ENCODE results near the gene ARHGAP15.

ARHGAP15 gene

GRCh38 chr2:143157001-143157400 is 27.8 kb downstream of the ARHGAP15 start:
- DNase-seq (ENCODE audit: low read depth) = no peak
- no peak overlapping the region for H3K4me3 ChIP-seq (ENCODE audit: control insufficient read depth, low read depth, low read length)
- TF ChIP-seq, protein P1, sequence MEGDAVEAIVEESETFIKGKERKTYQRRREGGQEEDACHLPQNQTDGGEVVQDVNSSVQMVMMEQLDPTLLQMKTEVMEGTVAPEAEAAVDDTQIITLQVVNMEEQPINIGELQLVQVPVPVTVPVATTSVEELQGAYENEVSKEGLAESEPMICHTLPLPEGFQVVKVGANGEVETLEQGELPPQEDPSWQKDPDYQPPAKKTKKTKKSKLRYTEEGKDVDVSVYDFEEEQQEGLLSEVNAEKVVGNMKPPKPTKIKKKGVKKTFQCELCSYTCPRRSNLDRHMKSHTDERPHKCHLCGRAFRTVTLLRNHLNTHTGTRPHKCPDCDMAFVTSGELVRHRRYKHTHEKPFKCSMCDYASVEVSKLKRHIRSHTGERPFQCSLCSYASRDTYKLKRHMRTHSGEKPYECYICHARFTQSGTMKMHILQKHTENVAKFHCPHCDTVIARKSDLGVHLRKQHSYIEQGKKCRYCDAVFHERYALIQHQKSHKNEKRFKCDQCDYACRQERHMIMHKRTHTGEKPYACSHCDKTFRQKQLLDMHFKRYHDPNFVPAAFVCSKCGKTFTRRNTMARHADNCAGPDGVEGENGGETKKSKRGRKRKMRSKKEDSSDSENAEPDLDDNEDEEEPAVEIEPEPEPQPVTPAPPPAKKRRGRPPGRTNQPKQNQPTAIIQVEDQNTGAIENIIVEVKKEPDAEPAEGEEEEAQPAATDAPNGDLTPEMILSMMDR (IDR thresholded peaks at IDR 0.05; ENCODE audit: control insufficient read depth, insufficient read depth, low read depth, low read length, missing control alignments) = no peak

DNA sequence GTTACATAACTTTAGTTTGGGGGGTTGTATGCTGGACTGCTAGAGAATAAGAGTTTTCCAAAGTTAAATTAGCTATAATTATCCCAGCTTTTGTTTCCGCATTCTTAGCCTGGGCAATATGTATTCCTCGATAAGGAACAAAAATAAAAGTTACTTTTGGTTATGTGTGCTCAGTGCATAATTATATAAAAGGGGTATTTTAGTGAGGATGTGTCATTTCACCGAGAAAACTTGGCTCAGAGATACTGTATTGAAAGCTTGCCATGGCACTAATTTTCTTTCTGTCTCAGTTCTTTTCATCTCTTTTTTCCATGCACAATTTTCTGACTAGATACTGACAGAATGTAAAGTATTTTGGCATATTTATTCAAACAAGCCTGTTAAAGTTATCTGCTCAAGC is 28.2 kb downstream of the ARHGAP15 start:
- no peak overlapping the region for H3K4me3 ChIP-seq (ENCODE audit: control insufficient read depth, low read depth, low read length)
- DNase-seq (ENCODE audit: low read depth) = no peak
- TF ChIP-seq, protein P1 (IDR thresholded peaks at IDR 0.05; ENCODE audit: control insufficient read depth, insufficient read depth, low read depth, low read length, missing control alignments) = no peak

DNA sequence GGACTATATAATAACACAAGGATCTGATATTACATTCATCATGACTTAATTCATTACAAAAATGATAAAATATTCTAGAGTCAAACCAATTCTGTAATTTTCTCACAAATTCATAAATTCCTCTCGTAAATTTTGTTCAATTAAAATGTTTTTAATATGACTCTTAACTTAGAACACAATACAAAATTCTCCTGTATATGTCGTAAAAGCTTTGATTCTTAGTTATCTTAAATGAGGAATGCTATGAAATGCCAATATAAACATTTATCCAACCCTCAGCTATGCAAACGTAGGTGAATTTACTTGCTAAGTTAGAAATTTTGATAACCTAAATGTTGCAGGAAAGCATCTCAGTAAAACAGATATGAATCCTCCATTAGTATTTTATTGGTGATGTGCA is 28.9 kb downstream of the ARHGAP15 start:
- H3K4me3 ChIP-seq (ENCODE audit: control insufficient read depth, low read depth, low read length) = no peak overlapping the region
- TF ChIP-seq, protein P1 (IDR thresholded peaks at IDR 0.05; ENCODE audit: control insufficient read depth, insufficient read depth, low read depth, low read length, missing control alignments) = no peak
- no peak for DNase-seq (ENCODE audit: low read depth)

- H3K4me3 ChIP-seq (ENCODE audit: control insufficient read depth, low read depth, low read length) = no peak overlapping the region
- DNase-seq (ENCODE audit: low read depth) = no peak
- TF ChIP-seq, protein P1 (IDR thresholded peaks at IDR 0.05; ENCODE audit: control insufficient read depth, insufficient read depth, low read depth, low read length, missing control alignments) = no peak
These were observed 29.6 kb downstream of the ARHGAP15 start for GRCh38 chr2:143158551-143159485.

DNA sequence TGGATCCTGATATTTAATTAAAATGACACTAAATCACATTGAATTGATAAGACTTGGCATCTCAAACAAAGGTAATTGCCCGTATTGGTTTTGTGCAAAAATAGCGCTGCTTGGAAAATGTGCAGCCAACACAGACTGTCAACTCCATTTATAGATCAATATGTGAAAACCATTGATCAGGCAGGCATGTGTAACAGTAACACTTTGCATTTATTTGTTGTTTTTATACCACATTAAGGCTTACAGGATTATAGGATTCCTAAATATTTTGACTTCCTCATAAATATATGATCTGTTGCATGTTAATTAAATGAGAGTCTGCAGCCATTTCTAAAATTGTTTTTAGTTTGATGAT is 30.2 kb downstream of the ARHGAP15 start:
- H3K4me3 ChIP-seq (ENCODE audit: control insufficient read depth, low read depth, low read length) = no peak overlapping the region
- no peak for DNase-seq (ENCODE audit: low read depth)
- TF ChIP-seq, protein P1 (IDR thresholded peaks at IDR 0.05; ENCODE audit: control insufficient read depth, insufficient read depth, low read depth, low read length, missing control alignments) = no peak

GRCh38 chr2:143160732-143161707 is 31.8 kb downstream of the ARHGAP15 start:
- DNase-seq (ENCODE audit: low read depth) = no peak
- TF ChIP-seq, protein P1 (IDR thresholded peaks at IDR 0.05; ENCODE audit: control insufficient read depth, insufficient read depth, low read depth, low read length, missing control alignments) = no peak
- H3K4me3 ChIP-seq (ENCODE audit: control insufficient read depth, low read depth, low read length) = no peak overlapping the region

Data from AG09309 (cell line).